NCI-H146 (cell line): ENCODE results near the gene KCNH5.
A peak's percentile ranks its signal among the peaks of the same experiment; 100 is the strongest.

Source experiments
- DNase-seq: peaks from one replicate; lab custom pipeline; 2025; lab: John Stamatoyannopoulos, UW

KCNH5 gene

GRCh38 chr14:62739647-62740046 lies 305.6 kb downstream of the KCNH5 start:
- no peak for DNase-seq

- no peak for DNase-seq
These were observed 308.9 kb downstream of the KCNH5 start for GRCh38 chr14:62736048-62737043.

GRCh38 chr14:62734831-62735230 lies 310.4 kb downstream of the KCNH5 start:
- DNase-seq, result no peak

GRCh38 chr14:62722406-62722805 lies 322.9 kb downstream of the KCNH5 start:
- no peak for DNase-seq

- no peak for DNase-seq
These were observed 326.6 kb downstream of the KCNH5 start for GRCh38 chr14:62718629-62719028.

GRCh38 chr14:62711351-62712023 lies 333.8 kb downstream of the KCNH5 start:
- DNase-seq, result peak; percentile 71

GRCh38 chr14:62710811-62711210 lies 334.4 kb downstream of the KCNH5 start:
- DNase-seq, result peak; percentile 82

GRCh38 chr14:62709773-62710172 lies 335.5 kb downstream of the KCNH5 start:
- no peak for DNase-seq

GRCh38 chr14:62706217-62706616 lies 339.0 kb downstream of the KCNH5 start:
- DNase-seq, result no peak

GRCh38 chr14:62697461-62697860 lies 347.8 kb downstream of the KCNH5 start:
- DNase-seq, result no peak

- DNase-seq, result no peak
These were observed 348.3 kb downstream of the KCNH5 start for GRCh38 chr14:62696929-62697328.

GRCh38 chr14:62696331-62696924 lies 348.8 kb downstream of the KCNH5 start:
- no peak for DNase-seq

GRCh38 chr14:62694075-62694474 lies 351.2 kb downstream of the KCNH5 start:
- no peak for DNase-seq

- DNase-seq, result no peak
These were observed 352.7 kb downstream of the KCNH5 start for GRCh38 chr14:62692490-62693106.

- DNase-seq, result peak; percentile 92
These were observed 353.4 kb downstream of the KCNH5 start for GRCh38 chr14:62691647-62692489.

- DNase-seq, result peak; percentile 72
These were observed 355.5 kb downstream of the KCNH5 start for GRCh38 chr14:62689733-62690132.

GRCh38 chr14:62687818-62688217 lies 357.4 kb downstream of the KCNH5 start:
- DNase-seq, result no peak

- no peak for DNase-seq
These were observed 360.9 kb downstream of the KCNH5 start for GRCh38 chr14:62684376-62684775.

- DNase-seq, result no peak
These were observed 363.1 kb downstream of the KCNH5 start for GRCh38 chr14:62682208-62682607.

- DNase-seq, result no peak
These were observed 370.6 kb downstream of the KCNH5 start for GRCh38 chr14:62674563-62675237.
